ENCODE results near the gene WFS1.

WFS1 gene

DNA sequence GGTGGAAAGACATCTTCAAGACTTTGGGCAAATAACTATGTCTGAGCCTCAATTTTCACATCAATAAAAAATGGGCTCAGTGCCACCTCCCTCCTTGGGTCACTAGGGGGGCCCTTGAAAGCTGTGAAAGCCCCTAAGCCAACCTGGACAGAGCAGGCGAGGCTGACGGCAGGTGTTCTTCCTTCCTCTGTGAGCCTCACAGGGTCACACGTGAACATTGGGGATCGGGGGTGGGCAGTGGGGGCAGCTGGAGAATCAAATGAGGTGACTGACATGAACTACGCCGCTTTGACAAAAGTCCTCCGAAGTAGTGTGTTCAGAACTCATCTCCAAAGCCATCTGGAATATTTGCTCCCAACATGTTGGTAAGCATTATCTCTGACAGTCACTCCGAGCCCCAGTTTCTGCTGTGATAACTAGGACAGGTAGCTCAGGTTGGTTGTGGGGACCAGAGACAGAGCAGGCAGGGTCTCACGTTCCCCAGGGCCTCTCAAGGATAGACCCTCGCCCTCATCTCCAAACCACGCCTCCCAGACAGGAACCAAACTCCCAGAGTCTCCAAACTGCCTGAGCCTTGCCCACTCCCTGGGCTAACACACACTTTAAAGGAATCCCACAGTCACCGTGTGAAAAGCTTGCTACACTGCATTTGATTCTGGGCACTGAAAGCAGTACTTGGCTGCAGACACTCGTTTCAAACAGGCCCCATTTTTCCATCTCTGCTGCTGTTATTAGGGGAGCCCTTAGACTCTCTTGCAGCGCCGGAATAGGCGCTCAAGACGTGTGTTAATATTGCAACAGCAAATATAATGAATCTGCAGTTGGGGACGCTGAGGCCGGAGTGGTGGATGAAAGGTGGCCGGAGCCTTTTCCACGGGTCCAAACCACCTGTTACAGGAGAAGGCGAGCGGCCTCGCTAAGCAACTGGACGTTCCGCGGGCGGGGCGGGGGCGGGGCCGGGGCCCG is 717 bp upstream of the WFS1 start:
- Histone ChIP-seq H3K9me3 (ENCODE audit: control insufficient read depth, low read length) (no peaks in the 10 kb centered on the region), H3K9ac (ENCODE audit: low read length) (peak overlapping the region; percentile 67), H3K27me3 (ENCODE audit: control insufficient read depth, insufficient read depth, low read length) (no peaks in the 10 kb centered on the region), H3K4me3 (ENCODE audit: low read length) (peak overlapping the region; percentile 15), H3K36me3 (ENCODE audit: control insufficient read depth, insufficient read depth, low read length) (no peaks in the 10 kb centered on the region), H3K4me1 (ENCODE audit: control insufficient read depth, insufficient read depth, low read length) (peaks cover 24% of the 10 kb centered on the region)

DNA sequence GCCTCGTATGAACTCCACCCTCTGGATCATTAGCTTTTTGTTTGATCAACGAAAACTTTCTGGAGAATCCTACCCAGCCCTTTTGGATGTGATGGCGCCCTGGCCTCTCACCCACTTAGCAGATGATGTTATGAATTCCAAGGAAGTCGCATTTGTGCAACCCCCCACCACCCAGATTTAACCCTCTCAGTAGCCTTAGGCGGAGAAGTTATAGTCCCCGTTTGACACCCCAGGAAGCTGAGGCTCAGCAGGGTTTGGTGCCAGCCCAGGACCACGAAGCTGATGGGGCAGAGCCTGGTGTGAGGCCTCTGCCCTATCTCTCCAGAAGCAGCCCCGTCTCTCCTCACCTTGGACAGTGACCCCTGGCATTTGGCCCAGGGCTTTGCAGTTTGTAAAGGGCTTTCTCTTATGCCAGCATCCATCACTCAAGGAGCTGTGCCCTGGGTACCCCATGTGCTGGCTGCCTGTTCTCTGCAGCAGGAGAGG is 1.0 kb downstream of the WFS1 start:
- Histone ChIP-seq H3K27me3 (ENCODE audit: control insufficient read depth, insufficient read depth, low read length) (no peaks in the 10 kb centered on the region), H3K9ac (ENCODE audit: low read length) (peak overlapping the region; percentile 85), H3K9me3 (ENCODE audit: control insufficient read depth, low read length) (no peaks in the 10 kb centered on the region)

DNA sequence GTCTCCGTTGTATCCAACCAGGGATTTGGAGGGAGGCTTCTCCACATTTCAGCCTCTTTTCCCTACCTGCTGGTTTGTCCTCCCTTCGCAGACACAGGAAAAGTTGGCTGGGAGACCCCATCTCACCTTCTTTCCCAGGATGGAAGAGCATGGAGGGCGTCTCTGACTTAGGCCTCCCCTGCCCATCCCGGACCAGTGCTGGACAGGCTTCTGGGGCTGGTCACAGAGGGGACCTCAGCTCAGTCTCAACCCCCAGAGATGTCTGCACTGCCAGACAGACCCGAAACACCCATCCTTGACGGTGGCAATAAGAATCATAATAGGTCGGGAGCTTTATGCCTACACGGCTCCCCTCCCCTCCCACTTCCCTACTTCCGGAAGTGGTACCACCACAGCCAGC is 1.6 kb downstream of the WFS1 start:
- H3K4me1 ChIP-seq (ENCODE audit: control insufficient read depth, insufficient read depth, low read length) = peaks cover 31% of the 10 kb centered on the region
- no peaks in the 10 kb centered on the region for H3K9me3 ChIP-seq (ENCODE audit: control insufficient read depth, low read length)

More for the DNA sequence above, 1.0 kb downstream of the WFS1 start:
- no peaks in the 10 kb centered on the region for H3K36me3 ChIP-seq (ENCODE audit: control insufficient read depth, insufficient read depth, low read length)
- H3K4me1 ChIP-seq (ENCODE audit: control insufficient read depth, insufficient read depth, low read length) = peaks cover 26% of the 10 kb centered on the region
- H3K4me3 ChIP-seq (ENCODE audit: low read length) = peak overlapping the region; percentile 43

DNA sequence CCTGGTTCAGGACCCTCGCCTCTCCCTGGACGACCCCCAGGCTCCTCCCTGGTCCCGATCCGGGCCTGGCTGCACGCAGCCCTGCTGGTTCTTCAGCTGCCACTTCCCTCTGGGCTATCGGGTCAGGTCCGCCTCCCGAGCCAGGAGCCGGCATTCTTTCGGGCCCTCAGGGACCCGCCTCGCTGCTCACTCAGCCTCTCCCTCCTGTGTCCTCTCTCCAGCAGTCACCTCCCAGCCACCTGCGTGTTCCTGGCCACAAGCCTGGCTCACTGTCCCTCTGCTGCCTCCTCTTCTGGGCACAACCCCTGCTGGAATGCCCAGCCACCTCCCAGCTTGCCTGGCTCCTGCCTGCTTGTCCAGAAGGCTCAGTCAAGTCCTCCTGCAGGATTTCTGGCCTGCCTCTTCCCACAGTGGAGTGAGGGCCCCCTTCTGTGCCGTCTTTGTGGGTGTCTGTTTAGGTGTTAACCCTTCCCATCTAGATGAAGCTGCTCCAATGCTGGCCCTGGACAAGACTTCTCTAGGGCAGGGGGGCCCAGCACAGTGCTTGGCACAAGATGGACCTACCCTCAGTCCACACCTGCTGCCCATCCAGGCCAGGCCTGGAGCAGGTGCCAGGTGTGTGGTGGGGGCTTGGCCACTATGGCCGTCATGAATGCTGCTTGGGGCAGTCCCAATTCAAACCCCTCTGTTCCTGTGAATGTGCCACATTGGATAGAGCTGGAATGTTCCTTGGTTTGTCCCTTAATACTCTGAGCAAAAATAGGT is 2.2 kb downstream of the WFS1 start:
- Histone ChIP-seq H3K9ac (ENCODE audit: low read length) (peak overlapping the region; percentile 85), H3K27me3 (ENCODE audit: control insufficient read depth, insufficient read depth, low read length) (no peaks in the 10 kb centered on the region), H3K4me3 (ENCODE audit: low read length) (no peak overlapping the region), H3K4me1 (ENCODE audit: control insufficient read depth, insufficient read depth, low read length) (peaks cover 38% of the 10 kb centered on the region), H3K9me3 (ENCODE audit: control insufficient read depth, low read length) (no peaks in the 10 kb centered on the region), H3K36me3 (ENCODE audit: control insufficient read depth, insufficient read depth, low read length) (no peaks in the 10 kb centered on the region)

More for the DNA sequence above, 1.6 kb downstream of the WFS1 start:
- no peaks in the 10 kb centered on the region for H3K36me3 ChIP-seq (ENCODE audit: control insufficient read depth, insufficient read depth, low read length)
- H3K27me3 ChIP-seq (ENCODE audit: control insufficient read depth, insufficient read depth, low read length) = no peaks in the 10 kb centered on the region
- H3K4me3 ChIP-seq (ENCODE audit: low read length) = peak overlapping the region; percentile 43
- H3K9ac ChIP-seq (ENCODE audit: low read length) = peak overlapping the region; percentile 85

- H3K4me3 ChIP-seq (ENCODE audit: low read length) = no peak overlapping the region
- H3K9ac ChIP-seq (ENCODE audit: low read length) = peak overlapping the region; percentile 9
- H3K9me3 ChIP-seq (ENCODE audit: control insufficient read depth, low read length) = no peaks in the 10 kb centered on the region
- no peaks in the 10 kb centered on the region for H3K36me3 ChIP-seq (ENCODE audit: control insufficient read depth, insufficient read depth, low read length)
- peaks cover 50% of the 10 kb centered on the region for H3K4me1 ChIP-seq (ENCODE audit: control insufficient read depth, insufficient read depth, low read length)
- no peaks in the 10 kb centered on the region for H3K27me3 ChIP-seq (ENCODE audit: control insufficient read depth, insufficient read depth, low read length)
These were observed 3.4 kb downstream of the WFS1 start for GRCh38 chr4:6272863-6273660.

DNA sequence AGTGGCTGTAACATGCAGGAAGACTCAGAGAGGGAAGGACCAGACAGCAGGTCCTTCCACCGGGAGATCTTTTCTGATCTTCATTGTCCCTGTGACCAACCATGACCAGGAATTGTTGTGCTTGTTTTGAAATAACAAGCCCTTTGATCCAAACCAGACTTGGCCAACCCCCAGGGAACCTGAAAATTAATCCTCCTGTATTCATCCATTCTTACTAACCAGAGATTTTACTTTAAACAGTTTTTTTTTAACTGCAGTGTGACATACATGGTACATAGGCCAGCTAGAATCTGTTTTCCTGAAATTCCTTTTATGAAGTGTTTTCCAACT is 4.0 kb downstream of the WFS1 start:
- Histone ChIP-seq H3K9me3 (ENCODE audit: control insufficient read depth, low read length) (no peaks in the 10 kb centered on the region), H3K4me1 (ENCODE audit: control insufficient read depth, insufficient read depth, low read length) (peaks cover 55% of the 10 kb centered on the region), H3K27me3 (ENCODE audit: control insufficient read depth, insufficient read depth, low read length) (no peaks in the 10 kb centered on the region), H3K9ac (ENCODE audit: low read length) (peak overlapping the region; percentile 9), H3K36me3 (ENCODE audit: control insufficient read depth, insufficient read depth, low read length) (no peaks in the 10 kb centered on the region), H3K4me3 (ENCODE audit: low read length) (no peak overlapping the region)

DNA sequence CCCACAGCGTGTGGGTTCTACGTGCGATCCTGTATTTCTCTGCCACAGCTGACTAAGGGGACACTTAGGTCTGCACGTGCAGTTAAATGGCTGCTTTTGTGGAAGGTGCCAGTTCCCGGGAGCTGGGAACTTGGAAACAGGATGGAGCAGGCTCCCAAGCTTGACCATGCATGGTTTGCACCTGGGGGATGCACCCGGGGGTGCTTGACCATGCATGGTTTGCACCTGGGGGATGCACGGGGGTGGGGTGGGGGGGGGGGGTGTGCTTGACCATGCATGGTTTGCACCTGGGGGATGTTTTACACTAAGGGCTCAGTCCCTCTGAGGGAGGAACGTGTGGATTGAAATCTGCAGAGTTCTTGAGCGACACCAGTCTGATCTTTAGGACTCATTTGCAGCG is 5.7 kb downstream of the WFS1 start:
- Histone ChIP-seq H3K4me1 (ENCODE audit: control insufficient read depth, insufficient read depth, low read length) (peaks cover 67% of the 10 kb centered on the region), H3K36me3 (ENCODE audit: control insufficient read depth, insufficient read depth, low read length) (no peaks in the 10 kb centered on the region), H3K9me3 (ENCODE audit: control insufficient read depth, low read length) (no peaks in the 10 kb centered on the region), H3K27me3 (ENCODE audit: control insufficient read depth, insufficient read depth, low read length) (no peaks in the 10 kb centered on the region), H3K9ac (ENCODE audit: low read length) (no peak overlapping the region), H3K4me3 (ENCODE audit: low read length) (no peak overlapping the region)

DNA sequence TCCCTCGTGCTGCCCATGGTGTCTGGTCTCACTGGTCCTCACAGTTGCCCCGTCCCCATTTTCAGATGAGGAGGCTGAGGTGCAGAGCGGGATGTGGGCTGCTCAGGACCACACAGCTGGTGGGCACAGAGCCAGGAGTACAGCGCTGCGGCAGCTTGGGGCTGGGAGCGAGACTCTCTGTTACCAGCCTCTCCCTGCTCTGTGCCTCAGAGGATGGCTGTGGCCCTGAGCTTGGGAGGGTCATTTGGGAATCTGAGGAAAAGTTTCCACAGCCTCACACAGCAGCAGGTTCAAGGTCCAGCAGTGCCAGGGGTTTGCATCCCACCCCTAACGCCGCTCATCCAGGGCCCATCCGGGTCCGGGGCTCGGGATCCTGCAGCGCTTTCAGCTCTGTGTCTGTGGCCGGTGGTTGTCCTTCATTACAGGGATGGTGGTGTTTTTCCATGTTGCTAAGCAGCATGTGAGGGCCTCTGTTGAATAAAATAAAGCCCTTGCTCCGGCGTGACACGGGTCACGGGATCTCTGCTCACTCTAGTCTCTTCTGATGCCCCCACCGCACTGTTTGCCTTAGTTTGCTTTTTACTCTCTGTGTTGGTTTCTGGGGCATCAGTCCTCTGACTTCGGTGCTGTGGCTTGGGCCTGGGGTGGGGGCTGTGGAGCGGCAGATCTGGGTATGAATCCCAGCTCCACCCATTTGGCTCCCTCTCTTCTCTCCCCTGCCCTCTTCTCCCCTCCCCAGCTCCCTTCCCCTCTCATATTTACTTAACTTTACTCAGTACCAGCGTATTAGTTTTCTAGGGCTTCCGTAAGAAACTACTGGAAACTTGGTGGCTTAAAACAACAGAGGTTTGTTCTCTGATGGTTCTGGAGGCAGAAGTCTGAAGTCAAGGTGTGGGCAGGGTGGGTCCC is 6.5 kb downstream of the WFS1 start:
- Histone ChIP-seq H3K4me3 (ENCODE audit: low read length) (no peak overlapping the region), H3K27me3 (ENCODE audit: control insufficient read depth, insufficient read depth, low read length) (no peaks in the 10 kb centered on the region), H3K9me3 (ENCODE audit: control insufficient read depth, low read length) (no peaks in the 10 kb centered on the region), H3K36me3 (ENCODE audit: control insufficient read depth, insufficient read depth, low read length) (no peaks in the 10 kb centered on the region), H3K4me1 (ENCODE audit: control insufficient read depth, insufficient read depth, low read length) (peaks cover 59% of the 10 kb centered on the region), H3K9ac (ENCODE audit: low read length) (peak overlapping the region; percentile 39)

DNA sequence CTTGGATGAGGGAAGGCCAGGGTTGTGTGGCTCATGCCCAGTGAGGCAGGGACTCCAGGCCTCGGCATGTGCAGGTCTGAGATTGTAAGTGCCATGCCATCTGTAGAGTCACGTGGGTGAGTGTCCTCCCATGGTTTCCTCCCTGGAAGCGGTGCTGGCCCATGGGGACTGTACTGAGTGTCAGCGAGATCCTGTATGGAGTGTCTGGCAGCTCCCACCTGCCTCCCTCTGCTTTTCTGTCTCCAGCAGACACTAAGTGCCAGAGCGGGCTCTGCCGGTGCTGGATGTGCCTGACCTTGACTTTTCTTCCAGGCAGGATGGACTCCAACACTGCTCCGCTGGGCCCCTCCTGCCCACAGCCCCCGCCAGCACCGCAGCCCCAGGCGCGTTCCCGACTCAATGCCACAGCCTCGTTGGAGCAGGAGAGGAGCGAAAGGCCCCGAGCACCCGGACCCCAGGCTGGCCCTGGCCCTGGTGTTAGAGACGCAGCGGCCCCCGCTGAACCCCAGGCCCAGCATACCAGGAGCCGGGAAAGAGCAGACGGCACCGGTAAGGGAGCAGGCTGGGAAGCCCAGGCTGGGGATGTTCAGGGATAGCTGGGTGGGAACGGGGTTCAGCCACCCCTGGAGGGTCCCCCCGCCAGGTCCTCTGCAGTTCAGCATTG is 7.6 kb downstream of the WFS1 start:
- Histone ChIP-seq H3K9ac (ENCODE audit: low read length) (peak overlapping the region; percentile 39), H3K36me3 (ENCODE audit: control insufficient read depth, insufficient read depth, low read length) (no peaks in the 10 kb centered on the region), H3K4me3 (ENCODE audit: low read length) (no peak overlapping the region), H3K4me1 (ENCODE audit: control insufficient read depth, insufficient read depth, low read length) (peaks cover 51% of the 10 kb centered on the region), H3K27me3 (ENCODE audit: control insufficient read depth, insufficient read depth, low read length) (no peaks in the 10 kb centered on the region), H3K9me3 (ENCODE audit: control insufficient read depth, low read length) (no peaks in the 10 kb centered on the region)

GRCh38 chr4:6277935-6278800 is 8.5 kb downstream of the WFS1 start:
- no peaks in the 10 kb centered on the region for H3K36me3 ChIP-seq (ENCODE audit: control insufficient read depth, insufficient read depth, low read length)
- peak overlapping the region; percentile 24 for H3K9ac ChIP-seq (ENCODE audit: low read length)
- H3K27me3 ChIP-seq (ENCODE audit: control insufficient read depth, insufficient read depth, low read length) = no peaks in the 10 kb centered on the region
- peaks cover 47% of the 10 kb centered on the region for H3K4me1 ChIP-seq (ENCODE audit: control insufficient read depth, insufficient read depth, low read length)
- no peaks in the 10 kb centered on the region for H3K9me3 ChIP-seq (ENCODE audit: control insufficient read depth, low read length)
- H3K4me3 ChIP-seq (ENCODE audit: low read length) = no peak overlapping the region
